LNCAP (cell line): ENCODE measurements around the gene PLG.
A peak's percentile ranks its signal among the peaks of the same experiment; 100 is the strongest.
"Not testable (repeated sequence)": the region's sequence is repeated elsewhere in the genome, so short reads cannot be mapped to it uniquely, and the experiment has no call there.

ENCODE experiments used
- CTCF ChIP-seq: fragments of 450-650 bp; IDR thresholded peaks from 2 replicates; pipeline ENCODE4 v1.5.1; 2017; ENCODE audit warnings: mild to moderate bottlenecking

Gene PLG

GRCh38 chr6:160701918-160702680 lies at the start of gene PLG:
Gene PLG, plus strand, starts transcription at chr6:160702244. Its CDS starts 61 bp downstream, at chr6:160702305.
- TF ChIP-seq CTCF: not testable (repeated sequence)

DNA sequence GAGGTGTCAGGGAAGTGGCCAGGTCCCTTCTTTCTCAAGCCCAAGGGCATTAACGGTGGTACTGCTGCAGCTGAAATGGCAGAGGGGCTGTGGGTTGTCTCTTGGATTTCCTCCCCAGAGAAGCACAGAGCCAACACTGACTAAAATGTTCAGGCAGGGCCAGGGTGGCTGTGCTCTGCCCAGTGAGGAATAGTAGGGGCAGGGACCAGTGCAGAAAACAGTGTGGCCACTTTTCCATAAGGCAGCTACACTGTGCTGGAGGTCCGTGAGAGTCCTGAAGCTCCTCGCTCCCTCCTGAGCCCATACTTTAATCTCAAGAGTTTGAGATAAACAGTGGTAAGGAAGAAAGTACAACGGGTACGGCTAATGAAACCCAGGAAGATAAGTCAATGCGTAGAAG lies 42.5 kb upstream of the PLG start:
- no peak for TF ChIP-seq CTCF

- no peak for TF ChIP-seq CTCF
Measured at GRCh38 chr6:160661216-160661615, 40.8 kb upstream of the PLG start.

DNA sequence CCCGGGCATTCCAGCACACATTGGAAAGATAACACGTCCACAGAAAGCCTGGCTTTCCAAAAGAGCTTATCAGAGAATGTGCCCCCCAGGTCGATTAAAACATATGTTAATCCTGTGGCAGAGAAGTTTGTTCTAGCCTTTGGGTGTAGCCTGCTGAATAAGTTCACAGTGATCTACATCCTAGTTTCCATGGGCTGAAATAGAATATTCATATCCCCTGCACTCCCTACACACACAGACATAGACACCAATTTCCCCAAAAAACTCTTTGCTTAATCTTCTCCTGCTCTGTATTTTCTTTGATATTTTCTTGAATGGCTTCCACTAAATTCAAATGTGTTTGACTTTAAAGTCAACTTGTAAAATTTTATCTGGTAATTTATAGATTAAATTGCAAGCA lies 39.6 kb upstream of the PLG start:
- TF ChIP-seq CTCF: no peak

- no peak for TF ChIP-seq CTCF
Measured at GRCh38 chr6:160662842-160663241, 39.2 kb upstream of the PLG start.

- TF ChIP-seq CTCF: not testable (repeated sequence)
Measured at GRCh38 chr6:160664198-160664597, 37.8 kb upstream of the PLG start, which contains the start of gene LPA. Gene LPA, minus strand, starts transcription at chr6:160664275. Its CDS starts 61 bp downstream, at chr6:160664214.

GRCh38 chr6:160667639-160668481 lies 34.2 kb upstream of the PLG start:
- TF ChIP-seq CTCF: peak; percentile 84
